Activated gamma-delta T cell (primary cell): ENCODE results near the gene ATE1.

Experiments
- DNase-seq: peaks from one replicate; lab custom pipeline; 2025; lab: John Stamatoyannopoulos, UW

Gene ATE1

GRCh38 chr10:121695731-121696464 is 231.9 kb downstream of the ATE1 start:
- DNase-seq: no peak

GRCh38 chr10:121694966-121695643 is 232.7 kb downstream of the ATE1 start:
- no peak for DNase-seq

- DNase-seq: no peak
Observed at GRCh38 chr10:121694327-121694965, 233.4 kb downstream of the ATE1 start.

- DNase-seq: no peak
Observed at GRCh38 chr10:121692626-121693025, 235.2 kb downstream of the ATE1 start.

GRCh38 chr10:121690970-121691369 is 236.9 kb downstream of the ATE1 start:
- no peak for DNase-seq
